Stimulated activated CD8-positive, alpha-beta memory T cell treated with anti-CD3 and anti-CD28 coated beads, Interleukin-12 subunit alpha, Interleukin-12 subunit beta, amount 100 ng/mL, for 1 hour (primary cell): ENCODE measurements around the gene CYB5A.

Experiments used
- DNase-seq: peaks from one replicate; pipeline ENCODE4 v3.0.0-alpha.2; 2020; ENCODE audit warnings: low read depth

CYB5A gene

GRCh38 chr18:74213429-74213828 lies 78.3 kb downstream of the CYB5A start:
- no peak for DNase-seq

- DNase-seq, result no peak
Measured at GRCh38 chr18:74204526-74205152, 87.1 kb downstream of the CYB5A start.

GRCh38 chr18:74203811-74204210 lies 88.0 kb downstream of the CYB5A start:
- no peak for DNase-seq
